HEK293 (cell line): ENCODE data around the gene DSG3.

Experiments
- ATF2 ChIP-seq: fragments of 450-650 bp; formaldehyde crosslinking; IDR thresholded peaks from 2 replicates; pipeline ENCODE4 v1.5.1; 2016; ENCODE audit warnings: missing biosample characterization, missing genetic modification characterization, low read depth
- HIC1 ChIP-seq: fragments of 450-650 bp; formaldehyde crosslinking; IDR thresholded peaks from 2 replicates; pipeline ENCODE4 v1.5.1; 2016; ENCODE audit warnings: missing biosample characterization, missing genetic modification characterization
- PATZ1 ChIP-seq: fragments of 450-650 bp; formaldehyde crosslinking; IDR thresholded peaks from 2 replicates; pipeline ENCODE4 v1.5.1; 2016; ENCODE audit warnings: missing biosample characterization, missing genetic modification characterization
- ZNF24 ChIP-seq: fragments of 450-650 bp; formaldehyde crosslinking; IDR thresholded peaks from 2 replicates; pipeline ENCODE4 v1.5.1; 2016; ENCODE audit warnings: missing biosample characterization, missing genetic modification characterization

- no peak for TF ChIP-seq PATZ1 (tag by site-specific recombination)
- TF ChIP-seq ZNF24 (tag by site-specific recombination) = no peak
- no peak for TF ChIP-seq ATF2 (tag by site-specific recombination)
- TF ChIP-seq HIC1 (tag by site-specific recombination) = no peak
Measured at GRCh38 chr18:31445908-31446307, 1.6 kb upstream of the DSG3 start.
